ENCODE data around the gene DKK1.
A peak's percentile ranks its signal among the peaks of the same experiment; 100 is the strongest.

The DKK1 gene

DNA sequence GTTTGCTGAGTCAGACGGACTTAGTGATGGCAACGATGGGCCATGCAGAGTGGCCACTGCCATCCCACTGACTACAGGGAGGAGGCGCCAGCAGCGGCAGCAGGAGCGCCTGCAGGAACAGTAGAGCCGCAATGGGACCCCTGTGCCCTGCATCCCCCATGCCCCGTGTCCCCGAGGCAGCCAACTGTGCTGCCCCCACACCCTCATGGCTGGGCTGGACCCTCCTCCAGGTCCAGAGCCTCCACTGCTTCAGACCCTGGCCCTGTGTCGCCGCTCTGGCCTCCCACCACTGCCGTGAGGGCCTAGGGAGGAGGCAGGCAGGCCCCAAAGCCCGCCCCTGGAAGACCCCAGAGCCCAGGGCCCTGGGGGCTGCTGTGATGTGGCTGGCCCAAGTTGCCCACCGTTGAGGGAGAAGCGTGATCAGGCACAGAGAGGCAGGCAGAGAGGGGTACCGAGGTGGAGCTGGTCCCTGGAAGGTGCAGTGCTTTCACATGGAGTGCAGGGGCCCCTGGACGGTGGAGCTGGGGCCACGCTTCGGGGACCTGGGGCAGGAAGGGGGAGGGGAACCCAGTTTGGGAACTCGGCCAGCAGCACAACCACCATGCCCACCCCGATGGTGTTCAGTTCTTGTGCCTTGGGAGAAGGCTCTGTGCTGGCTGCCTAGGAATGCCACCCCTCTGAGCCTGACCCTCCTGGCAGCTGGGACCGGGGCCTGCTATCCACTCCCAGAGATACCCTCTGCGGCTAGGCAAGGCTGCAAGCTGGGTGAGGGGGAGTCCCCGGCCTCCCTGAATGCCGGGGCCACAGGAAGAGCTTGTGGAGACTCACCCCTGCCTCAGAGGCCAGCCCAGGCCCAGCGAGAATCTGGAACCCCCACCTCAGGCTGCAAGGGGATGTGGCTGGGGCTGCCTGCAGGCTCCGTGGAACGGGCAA, 32.6 kb downstream of the DKK1 start:
- no peak for DNase-seq (ENCODE audit: low read depth in 2 of 2)
- H3K4me3 ChIP-seq (replicated peaks in 1 of 2; ENCODE audit: low read depth in 2 of 2, low read length in 2 of 2): no peak overlapping the region
- TF ChIP-seq, protein P1, sequence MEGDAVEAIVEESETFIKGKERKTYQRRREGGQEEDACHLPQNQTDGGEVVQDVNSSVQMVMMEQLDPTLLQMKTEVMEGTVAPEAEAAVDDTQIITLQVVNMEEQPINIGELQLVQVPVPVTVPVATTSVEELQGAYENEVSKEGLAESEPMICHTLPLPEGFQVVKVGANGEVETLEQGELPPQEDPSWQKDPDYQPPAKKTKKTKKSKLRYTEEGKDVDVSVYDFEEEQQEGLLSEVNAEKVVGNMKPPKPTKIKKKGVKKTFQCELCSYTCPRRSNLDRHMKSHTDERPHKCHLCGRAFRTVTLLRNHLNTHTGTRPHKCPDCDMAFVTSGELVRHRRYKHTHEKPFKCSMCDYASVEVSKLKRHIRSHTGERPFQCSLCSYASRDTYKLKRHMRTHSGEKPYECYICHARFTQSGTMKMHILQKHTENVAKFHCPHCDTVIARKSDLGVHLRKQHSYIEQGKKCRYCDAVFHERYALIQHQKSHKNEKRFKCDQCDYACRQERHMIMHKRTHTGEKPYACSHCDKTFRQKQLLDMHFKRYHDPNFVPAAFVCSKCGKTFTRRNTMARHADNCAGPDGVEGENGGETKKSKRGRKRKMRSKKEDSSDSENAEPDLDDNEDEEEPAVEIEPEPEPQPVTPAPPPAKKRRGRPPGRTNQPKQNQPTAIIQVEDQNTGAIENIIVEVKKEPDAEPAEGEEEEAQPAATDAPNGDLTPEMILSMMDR (IDR thresholded peaks at IDR 0.05; ENCODE audit: low read depth, low read length): no peak

DNA sequence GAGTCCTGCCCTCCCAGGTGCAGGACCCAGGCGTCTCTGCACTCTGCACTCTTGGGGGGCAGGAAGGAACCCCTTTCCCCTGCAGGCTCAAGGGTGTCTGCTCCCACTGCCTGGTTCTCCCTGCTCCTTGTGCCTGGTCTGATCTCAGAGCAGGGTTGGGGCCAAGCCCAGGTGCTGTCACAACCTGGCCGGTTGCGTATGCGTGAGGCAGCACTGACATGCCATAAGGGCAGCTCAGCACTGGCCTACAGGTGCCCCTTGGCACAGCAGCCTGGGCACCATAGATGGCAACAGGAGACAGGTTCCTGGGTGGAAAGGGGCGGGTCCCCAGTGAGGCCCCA, 33.2 kb downstream of the DKK1 start:
- TF ChIP-seq, protein P1 (IDR thresholded peaks at IDR 0.05; ENCODE audit: low read depth, low read length): no peak
- no peak for DNase-seq (ENCODE audit: low read depth in 2 of 2)
- H3K4me3 ChIP-seq (replicated peaks in 1 of 2; ENCODE audit: low read depth in 2 of 2, low read length in 2 of 2): no peak overlapping the region

DNA sequence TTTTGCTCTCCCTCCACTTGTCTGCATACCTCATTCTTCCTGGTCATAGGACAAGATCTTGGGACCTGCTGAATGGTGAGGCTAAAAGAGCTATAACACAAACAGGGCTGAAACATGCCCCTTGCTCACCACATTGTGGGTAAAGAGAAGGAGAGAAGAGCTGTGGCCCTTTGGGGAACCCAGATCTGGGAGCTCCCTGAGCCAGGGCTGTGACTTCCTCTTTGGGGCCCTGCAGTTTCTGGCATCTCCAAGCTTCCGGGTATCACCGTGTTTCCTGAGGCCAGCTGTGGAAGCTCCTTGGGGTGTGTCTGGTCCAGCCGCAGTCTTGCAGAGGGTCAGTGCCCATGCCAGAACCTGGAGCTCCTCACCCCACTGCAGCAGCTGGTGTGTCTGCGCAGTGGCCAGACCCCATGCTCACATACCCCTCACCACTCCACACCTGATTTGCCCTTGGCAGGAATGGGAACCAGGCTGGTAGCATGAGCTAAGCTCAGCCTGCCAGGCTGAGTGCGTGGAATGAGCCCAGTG, 34.0 kb downstream of the DKK1 start:
- TF ChIP-seq, protein P1 (IDR thresholded peaks at IDR 0.05; ENCODE audit: low read depth, low read length): no peak
- no peak overlapping the region for H3K4me3 ChIP-seq (replicated peaks in 1 of 2; ENCODE audit: low read depth in 2 of 2, low read length in 2 of 2)
- DNase-seq (ENCODE audit: low read depth in 2 of 2): no peak

DNA sequence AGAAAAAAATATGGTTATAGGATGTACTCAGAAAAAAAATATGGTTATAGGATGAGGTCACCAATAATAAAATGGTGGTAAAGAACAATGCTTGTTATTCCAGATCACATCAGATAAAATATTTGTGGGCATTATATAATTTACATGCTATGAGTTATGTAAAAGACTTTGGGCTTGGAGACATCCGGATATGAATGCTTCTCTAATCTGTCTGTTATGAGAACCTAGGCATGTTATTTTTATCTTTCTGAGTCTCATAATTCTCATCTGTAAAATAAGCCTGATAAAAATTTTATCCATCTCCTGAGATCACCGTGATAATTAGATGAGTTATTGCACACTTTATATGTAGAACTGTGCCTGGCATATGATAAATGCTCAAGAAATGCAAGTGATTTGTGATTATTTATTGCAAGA, 37.8 kb downstream of the DKK1 start:
- TF ChIP-seq, protein P1 (IDR thresholded peaks at IDR 0.05; ENCODE audit: low read depth, low read length): no peak
- peak in 1 of 2 donors; percentile 35 for DNase-seq (ENCODE audit: low read depth in 2 of 2)
- no peak overlapping the region for H3K4me3 ChIP-seq (replicated peaks in 1 of 2; ENCODE audit: low read depth in 2 of 2, low read length in 2 of 2)

DNA sequence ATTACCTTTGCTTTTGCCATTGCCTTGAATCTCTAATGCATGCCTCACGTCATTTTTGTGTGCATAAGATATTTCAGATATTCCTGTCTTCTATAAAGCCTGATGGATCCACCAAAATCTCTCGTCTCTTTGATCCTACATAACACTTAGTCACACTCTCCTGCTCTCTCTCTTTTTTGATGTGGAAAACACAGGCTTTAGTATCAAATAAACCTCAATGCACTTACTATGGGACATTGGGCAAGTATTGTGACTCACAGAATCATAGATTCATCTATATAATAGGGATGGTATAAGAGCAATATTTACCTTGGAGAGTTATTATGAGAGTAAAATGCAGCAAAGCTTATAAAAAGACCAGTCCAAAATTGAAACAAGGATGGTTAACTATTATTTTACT, 39.1 kb downstream of the DKK1 start:
- DNase-seq (ENCODE audit: low read depth in 2 of 2): no peak
- no peak overlapping the region for H3K4me3 ChIP-seq (replicated peaks in 1 of 2; ENCODE audit: low read depth in 2 of 2, low read length in 2 of 2)
- TF ChIP-seq, protein P1 (IDR thresholded peaks at IDR 0.05; ENCODE audit: low read depth, low read length): no peak

DNA sequence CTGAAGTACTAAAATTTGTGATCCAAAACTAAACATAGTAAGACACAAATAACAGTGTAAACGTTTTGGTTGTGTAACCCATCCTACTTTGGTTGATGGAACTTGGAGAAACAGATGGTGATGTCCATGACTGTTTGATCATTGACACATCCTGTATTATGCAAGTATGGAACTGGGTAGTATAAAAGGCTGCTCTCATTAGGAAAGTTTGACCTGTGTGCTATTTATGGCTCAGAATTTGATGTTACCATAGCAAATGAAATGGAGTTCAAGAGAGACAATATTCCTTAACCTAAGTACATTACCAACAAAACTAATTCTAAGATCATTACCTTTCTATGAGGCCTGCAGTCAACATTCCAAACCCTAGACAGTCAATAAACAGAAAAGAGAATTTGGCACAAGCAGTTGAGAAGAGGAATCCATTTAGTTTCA, 39.9 kb downstream of the DKK1 start:
- no peak overlapping the region for H3K4me3 ChIP-seq (replicated peaks in 1 of 2; ENCODE audit: low read depth in 2 of 2, low read length in 2 of 2)
- TF ChIP-seq, protein P1 (IDR thresholded peaks at IDR 0.05; ENCODE audit: low read depth, low read length): no peak
- DNase-seq (ENCODE audit: low read depth in 2 of 2): peak; percentile 55 to 81
